RWPE1 (cell line): ENCODE data around the gene LCN1.

Experiments used
- CTCF ChIA-PET: fragments of 350-600 bp; sonication (Branson Sonifier 250); formaldehyde crosslinking; extraction: SDS; loops from one replicate; lab custom pipeline; 2021; lab: Yijun Ruan, JAX
- POLR2A ChIA-PET: fragments of 400-600 bp; formaldehyde crosslinking; extraction: SDS; loops from one replicate; lab custom pipeline; 2020; ENCODE audit warnings: antibody characterized with exemption; ENCODE audit not compliant: low non-redundant PET; lab: Yijun Ruan, JAX
- DNase-seq: peaks from one replicate; pipeline ENCODE4 v3.0.0; 2012; ENCODE audit warnings: low spot score
- H3K27ac ChIP-seq: fragments of 450-650 bp; 2 replicates; pipeline ENCODE4 v1.5.1; 2017
- CTCF ChIP-seq: fragments of 450-650 bp; conservative IDR thresholded peaks from 2 replicates; pipeline ENCODE4 v1.5.1; 2017; ENCODE audit warnings: low read depth, mild to moderate bottlenecking

Gene LCN1

GRCh38 chr9:135491764-135492163, 29.5 kb upstream of the LCN1 start:
- POLR2A ChIA-PET: no interaction called here
- DNase-seq: no peak
- H3K27ac ChIP-seq: no peak overlapping the region
- no peak for TF ChIP-seq CTCF
- CTCF ChIA-PET: no interaction called here

- POLR2A ChIA-PET: no interaction called here
- TF ChIP-seq CTCF: no peak
- CTCF ChIA-PET: interaction anchor here (0.6 to 1.9 kb wide), 3 partner anchors 11 to 405 kb away, joined by 3 to 13 read pairs (median 3); no protein-coding TSS in a partner anchor
- DNase-seq: no peak
- no peak overlapping the region for H3K27ac ChIP-seq
Measured at GRCh38 chr9:135492886-135493669, 28.2 kb upstream of the LCN1 start.

- ChIA-PET CTCF (interaction anchor here (1.0 to 1.2 kb wide), 2 partner anchors 10 to 16 kb away, joined by 3 to 7 read pairs; no protein-coding TSS in a partner anchor), POLR2A (no interaction called here)
- DNase-seq: no peak
- no peak overlapping the region for H3K27ac ChIP-seq
- TF ChIP-seq CTCF: no peak
Measured at GRCh38 chr9:135494791-135495559, 26.3 kb upstream of the LCN1 start.

- no peak for TF ChIP-seq CTCF
- H3K27ac ChIP-seq: peak overlapping the region; percentile 76; the same call in 1 of the 2 replicates
- POLR2A ChIA-PET: no interaction called here
- CTCF ChIA-PET: interaction anchor here (0.6 to 0.8 kb wide), 2 partner anchors 11 to 176 kb away, joined by 3 to 5 read pairs; no protein-coding TSS in a partner anchor
- DNase-seq: no peak
Measured at GRCh38 chr9:135498381-135499126, 22.7 kb upstream of the LCN1 start.

- POLR2A ChIA-PET: no interaction called here
- no peak for TF ChIP-seq CTCF
- H3K27ac ChIP-seq: peak overlapping the region; percentile 76
- peak; percentile 89 for DNase-seq
- CTCF ChIA-PET: interaction anchor here (0.6 to 1.3 kb wide), 11 partner anchors 12 to 202 kb away, joined by 3 to 7 read pairs (median 3); no protein-coding TSS in a partner anchor
Measured at GRCh38 chr9:135499326-135500070, 21.7 kb upstream of the LCN1 start.
